ENCODE measurements around the gene PRDM10.

PRDM10 gene

DNA sequence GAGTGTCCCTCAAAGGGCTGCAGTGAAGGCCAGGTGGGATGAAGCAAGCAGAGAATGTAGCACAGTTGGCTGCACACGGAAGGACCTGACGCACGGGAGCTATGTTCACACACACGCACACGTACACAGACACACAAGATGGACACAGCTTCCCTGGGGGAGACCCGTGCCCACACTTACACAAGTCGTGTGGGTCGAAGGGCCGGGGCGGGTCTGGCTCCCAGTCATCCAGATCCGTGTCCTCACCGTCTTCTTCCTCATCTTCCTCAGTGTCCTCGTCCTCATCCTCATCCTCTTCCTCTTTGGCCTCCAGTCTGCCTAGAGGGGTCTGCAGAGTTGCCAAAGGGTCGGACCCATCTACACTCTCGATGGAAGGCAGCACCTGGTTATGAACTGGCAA, 55.7 kb downstream of the PRDM10 start:
- no peak for DNase-seq (ENCODE audit: low read depth)

DNA sequence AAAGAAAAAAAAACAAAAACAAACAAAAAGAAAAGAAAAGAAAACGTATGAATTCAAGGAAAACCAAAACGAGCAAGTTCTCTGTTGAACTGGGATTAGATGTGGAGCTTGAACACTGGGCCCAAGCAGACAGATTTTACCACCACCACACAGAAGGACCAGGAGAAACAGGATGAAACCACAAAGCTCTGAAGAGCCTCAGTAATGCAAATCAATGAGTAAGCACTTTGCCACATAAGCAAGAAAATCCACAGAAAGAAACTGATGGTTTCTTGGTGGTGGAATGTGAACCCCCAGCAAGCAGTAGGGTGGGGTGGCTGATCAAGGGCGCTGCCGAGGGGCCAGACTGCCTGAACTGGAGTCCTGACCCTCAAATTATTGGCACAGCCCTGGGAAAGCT, 56.4 kb downstream of the PRDM10 start:
- DNase-seq (ENCODE audit: low read depth), result no peak

DNA sequence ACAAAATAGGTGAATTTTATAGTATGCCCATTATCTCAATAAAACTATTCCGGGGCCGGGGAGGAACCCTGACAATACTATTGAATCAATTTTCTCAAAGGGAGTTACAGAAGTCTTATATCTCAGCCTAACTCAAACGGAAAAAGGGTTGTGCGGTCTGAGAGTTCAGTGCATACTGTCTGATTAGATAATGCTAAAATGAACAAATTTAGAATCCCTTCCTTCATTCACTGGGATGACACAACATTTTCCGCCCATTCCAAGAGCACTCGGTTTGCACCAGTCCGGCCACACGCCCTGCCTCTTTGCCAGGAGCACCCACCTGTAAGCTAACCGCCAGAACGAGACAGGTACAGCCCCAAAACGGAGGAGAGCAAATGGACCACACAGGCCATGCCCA, 57.3 kb downstream of the PRDM10 start:
- DNase-seq (ENCODE audit: low read depth), result no peak

DNA sequence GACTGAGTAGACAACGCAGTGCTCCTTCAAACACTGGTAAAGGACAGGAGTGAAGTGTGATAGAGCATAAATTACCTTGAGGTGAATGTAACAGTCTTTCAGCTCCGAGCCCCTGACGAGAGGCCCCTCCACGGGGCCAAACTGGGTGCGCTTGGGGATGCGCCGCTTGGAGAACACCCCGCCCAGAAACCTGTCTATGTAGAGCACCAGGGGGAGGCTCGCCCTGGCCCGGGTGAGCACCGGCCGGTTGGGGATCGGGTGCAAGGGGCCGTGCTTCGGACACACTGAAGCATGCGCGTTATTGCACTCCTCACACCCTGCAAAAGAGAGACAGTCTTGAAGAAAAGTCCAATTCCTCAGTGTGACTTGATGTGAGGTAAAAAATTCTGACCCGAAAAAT, 57.9 kb downstream of the PRDM10 start:
- no peak for DNase-seq (ENCODE audit: low read depth)

DNA sequence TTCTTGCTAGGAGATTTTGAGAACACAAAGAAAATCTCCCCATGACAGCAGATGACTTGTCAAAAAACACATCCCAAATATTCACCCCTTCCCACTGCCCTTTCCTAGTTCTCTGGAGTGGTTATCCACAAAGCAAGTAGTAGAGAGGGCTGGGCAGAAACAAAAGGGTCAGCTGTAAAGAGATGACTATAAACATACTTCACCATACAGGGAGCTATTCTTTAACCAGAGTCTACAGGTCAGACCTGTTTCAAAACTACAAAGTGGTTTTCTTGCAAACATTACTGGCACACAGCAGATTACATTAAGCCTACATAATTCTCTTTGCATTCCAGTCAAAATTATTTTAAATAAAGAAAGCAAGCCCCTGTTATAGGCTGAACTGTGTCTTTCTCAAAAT, 59.6 kb downstream of the PRDM10 start:
- no peak for DNase-seq (ENCODE audit: low read depth)

DNA sequence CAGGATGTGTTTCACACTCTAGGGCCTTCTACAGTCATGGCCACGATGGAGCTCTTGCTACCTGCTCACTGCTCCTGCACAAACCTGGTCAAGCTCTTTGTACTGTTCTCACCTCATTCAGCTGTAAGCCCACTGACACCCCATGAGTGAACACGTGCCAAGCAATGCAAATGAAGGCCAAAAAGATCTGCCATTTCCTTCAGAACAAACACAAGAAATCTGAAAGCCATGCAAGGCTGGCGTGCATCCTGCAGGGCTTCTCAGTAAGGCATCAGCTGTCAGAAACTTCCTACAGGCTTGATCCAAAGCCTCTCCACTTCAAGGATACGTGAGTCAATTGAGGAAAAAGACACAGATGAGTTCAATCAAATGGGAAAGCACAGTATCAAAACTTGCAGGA, 63.1 kb downstream of the PRDM10 start:
- no peak for DNase-seq (ENCODE audit: low read depth)

DNA sequence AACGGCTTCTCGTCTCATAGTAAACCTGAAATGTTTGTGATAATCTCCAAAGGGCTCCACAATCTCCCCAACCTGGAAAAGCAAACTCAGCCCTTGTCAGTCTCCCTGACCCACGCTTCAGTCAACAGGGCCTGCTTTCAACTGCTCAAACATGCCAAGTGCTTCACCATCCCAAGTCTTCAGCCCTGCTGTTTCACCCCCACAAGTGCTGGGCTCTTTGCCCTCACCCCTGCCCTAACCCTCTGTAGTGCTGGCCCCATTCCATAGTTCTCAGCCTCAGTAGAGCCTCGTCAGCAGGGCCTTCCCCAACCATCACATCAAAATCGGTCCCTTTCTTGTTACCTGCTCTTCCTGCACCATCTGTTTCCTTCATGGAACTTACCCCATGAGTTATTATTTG, 63.9 kb downstream of the PRDM10 start:
- no peak for DNase-seq (ENCODE audit: low read depth)

DNA sequence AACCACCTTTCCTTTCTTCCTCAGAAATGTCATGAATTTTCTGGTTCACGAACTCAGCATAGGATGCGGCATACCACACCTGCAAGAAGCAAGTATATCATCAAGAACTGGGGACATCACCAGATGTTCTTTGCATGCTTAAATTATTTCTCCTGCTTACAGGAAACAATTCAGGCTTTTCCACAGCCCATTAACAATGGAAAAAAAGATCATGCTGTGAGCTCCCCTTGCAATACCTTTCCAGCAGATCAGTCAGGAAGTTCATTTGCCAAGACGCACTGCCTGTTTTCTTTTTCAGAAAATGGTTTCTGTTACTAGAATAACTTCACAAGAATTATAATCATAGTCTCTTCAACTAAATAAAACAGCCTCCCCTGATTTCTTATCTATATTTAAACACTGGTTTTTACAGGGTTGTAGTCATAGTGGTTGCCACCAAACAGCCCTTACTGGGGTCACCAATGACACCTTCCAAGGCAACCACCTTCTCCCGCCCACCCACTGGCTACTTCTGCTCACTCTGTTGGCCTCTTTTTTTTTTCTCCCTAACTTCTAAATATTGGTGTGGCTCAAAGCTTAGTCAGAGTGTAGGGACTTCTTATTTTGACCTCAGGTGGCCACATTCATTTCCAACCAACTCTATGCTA, 64.9 kb downstream of the PRDM10 start:
- no peak for DNase-seq (ENCODE audit: low read depth)

DNA sequence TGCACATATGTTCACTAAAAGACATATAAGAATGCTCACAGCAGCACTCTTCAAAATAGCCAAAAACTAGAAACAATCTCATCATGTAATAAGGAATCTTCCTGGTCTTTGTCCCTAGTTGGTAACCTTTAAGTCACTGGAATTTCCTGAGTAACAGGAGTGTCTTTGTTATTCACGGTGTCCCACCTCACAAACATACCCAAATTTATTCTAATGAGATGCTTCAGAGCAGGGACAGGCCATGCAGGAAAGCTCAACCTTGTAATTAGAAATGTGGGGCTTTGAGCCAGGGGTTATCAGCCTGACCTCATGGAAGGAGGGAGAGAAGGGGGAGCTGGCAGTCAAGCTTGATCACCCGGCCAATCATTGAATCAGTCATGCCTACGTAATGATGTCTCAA, 66.9 kb downstream of the PRDM10 start:
- no peak for DNase-seq (ENCODE audit: low read depth)

DNA sequence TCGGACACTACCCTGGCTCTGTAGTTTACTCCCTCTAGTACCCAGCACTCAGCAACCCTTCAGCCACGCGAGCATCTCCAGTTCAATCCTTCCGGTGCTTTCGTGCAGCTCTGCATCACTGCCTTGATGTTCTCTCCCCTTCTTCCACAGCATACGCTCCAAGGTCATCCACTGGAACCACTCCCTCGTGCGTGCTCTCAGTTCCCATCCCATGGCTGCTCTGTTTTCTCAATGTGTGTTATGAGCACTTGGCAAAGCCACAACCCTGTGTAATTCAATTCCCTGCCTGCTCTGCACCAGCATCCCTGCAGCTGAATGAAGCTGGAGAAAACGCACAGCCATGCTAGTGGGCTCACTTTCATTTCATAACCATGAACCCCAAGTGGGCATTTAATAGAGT, 68.7 kb downstream of the PRDM10 start:
- no peak for DNase-seq (ENCODE audit: low read depth)

DNA sequence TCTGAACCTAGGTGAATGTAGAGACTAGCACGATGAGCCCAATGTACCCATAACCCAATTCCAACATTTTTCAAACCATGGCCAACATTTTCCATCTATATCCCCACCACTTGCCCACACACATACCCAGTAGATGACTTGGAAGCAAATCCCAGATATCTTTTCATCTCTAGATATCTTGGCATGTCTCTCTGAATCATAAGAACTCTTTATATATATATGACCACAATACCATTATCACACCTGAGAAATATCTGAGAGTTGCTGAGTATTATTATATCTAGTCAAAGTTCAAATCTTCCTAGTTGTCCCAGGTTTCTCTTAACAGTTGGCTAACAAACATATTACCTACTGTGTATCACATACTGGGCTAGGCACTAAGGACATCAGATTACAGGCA, 69.4 kb downstream of the PRDM10 start:
- no peak for DNase-seq (ENCODE audit: low read depth)

DNA sequence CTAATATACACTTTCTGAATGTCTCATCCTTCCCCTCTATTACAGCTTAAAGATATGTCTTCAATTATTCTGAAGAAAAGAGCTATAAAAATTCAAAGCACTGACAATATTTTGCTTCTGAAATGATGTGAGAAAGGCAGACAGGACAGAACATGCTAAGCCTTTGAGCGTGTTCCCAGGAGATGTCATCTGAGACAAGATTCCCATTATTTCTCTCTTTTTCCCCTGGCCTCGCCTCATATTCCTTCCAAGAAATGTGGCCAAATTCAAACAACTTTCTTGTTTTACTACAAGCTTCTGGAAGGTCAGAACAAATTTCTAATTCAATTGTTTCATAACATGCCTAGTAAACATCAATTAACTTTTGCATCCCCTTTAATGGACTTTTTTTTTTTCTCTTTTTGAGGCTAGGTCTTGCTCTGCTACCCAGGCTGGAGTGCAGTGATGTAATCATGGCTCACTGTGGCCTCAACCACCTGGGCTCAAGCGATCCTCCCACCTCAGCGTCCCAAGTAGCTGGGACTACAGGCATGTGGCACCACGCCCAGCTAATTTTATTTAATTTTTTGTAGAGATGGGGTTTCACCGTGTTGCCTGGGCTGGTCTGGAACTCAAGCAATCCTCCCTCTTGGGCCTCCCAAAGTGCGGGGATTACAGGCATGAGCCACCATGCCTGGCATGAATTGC, 70.1 kb downstream of the PRDM10 start:
- DNase-seq (ENCODE audit: low read depth), result no peak

DNA sequence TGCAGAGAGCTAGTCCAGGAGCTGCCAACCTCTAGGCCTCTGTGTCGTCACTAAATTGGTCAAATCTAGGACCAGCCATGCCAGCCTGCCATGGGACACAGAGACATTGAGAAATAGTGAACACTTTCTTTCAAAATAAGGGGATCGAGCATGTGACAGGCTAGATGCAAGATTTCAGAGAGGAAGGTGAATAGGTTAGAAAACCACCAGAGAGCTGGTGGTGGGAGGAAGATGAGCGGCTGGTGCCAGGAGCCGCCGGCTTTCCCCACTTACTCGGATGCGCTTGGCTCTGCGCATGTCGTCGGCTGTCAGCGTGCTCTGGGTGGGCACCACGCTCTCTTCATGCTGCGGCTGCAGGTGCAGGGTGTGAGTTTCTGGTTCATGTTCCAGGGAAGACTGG, 71.9 kb downstream of the PRDM10 start:
- no peak for DNase-seq (ENCODE audit: low read depth)

DNA sequence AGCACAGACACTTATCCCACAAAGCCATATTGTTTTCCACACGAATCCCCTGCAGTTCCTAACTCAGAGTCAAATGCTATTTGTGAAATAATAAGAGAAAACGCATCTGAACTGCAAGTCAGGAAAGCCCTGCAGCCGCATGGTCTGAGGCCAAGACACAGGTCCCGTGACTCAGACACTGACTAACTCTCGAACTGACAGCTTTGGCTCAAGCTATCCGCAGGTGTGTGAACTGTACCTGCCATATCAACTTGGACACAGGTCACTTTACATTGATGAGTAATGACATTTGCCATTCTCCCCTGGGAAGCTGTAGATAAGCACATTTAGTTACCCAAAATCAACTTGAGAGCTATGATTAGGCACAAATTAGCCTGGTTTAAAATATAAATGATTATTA, 72.3 kb downstream of the PRDM10 start:
- DNase-seq (ENCODE audit: low read depth), result no peak

DNA sequence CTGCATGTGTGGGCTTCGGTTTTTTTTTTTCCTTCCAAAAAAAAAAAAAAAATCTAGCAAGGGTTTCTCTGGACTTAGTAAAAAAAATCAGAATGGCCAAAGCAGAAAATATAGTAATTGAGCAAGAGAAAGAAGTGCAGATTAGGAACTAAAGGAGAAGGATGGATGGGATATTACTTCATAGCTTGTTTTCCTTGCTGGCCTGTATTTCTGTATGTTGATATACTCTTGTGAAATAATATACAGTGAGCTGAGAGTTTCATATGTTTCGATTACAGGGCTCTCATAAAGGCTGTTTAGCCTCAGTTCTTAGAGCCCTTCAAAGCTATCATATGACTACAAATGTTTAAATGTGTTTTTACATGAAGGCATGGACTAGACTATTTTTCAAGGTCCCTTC, 72.9 kb downstream of the PRDM10 start:
- no peak for DNase-seq (ENCODE audit: low read depth)

DNA sequence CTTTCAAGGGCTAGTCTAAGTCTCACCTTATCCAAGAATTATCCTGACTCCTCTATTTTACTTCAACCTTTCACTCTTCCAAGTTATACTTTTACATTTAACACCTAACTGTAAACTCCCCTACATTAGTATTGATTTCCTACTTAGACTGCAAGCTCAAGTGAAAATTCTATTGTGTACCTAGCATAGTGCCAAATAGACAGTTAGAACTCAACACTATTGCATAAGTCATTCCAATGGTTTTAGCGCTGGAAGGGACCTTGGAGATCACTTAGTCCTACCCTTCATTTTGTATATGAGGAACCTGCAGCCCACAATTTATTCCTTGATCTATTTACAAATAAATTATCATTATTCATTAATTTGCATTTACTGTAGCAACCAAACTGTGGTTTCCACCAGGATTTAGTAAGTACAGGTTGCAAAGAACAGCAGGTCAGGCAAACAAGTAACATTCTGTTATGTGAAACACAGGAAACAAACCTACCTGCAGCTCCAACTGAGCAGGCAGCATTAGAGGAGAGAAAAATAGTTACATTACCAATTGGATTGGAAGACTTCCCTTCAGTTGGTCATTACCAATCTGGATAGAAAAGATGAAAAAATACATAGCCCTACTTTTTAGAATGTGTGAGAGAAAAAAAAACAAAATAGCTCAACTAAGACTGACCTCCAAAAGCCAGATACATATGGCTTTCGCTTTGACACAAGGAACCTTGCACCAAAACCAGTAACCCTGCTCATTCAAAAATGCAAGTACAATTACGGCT, 73.5 kb downstream of the PRDM10 start:
- DNase-seq (ENCODE audit: low read depth), result no peak

DNA sequence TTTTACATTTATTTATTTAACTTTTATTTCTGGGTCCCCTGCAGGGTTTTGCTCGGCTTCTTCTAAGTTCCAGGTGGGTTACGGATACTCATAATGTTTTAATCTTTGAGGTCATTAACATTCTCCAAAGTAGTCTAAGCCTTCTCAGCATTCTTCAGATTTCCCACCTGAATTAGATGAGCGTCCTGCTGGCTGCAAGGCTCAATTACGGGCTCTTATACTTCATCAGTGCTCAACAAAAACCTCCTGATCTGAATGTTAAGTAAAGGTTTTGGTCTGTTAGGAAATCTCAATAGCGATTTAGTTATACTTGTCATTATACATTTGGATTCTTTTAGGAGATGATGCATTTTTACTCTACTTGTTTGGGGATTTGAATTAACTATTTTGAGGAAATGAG, 80.0 kb downstream of the PRDM10 start:
- no peak for DNase-seq (ENCODE audit: low read depth)

DNA sequence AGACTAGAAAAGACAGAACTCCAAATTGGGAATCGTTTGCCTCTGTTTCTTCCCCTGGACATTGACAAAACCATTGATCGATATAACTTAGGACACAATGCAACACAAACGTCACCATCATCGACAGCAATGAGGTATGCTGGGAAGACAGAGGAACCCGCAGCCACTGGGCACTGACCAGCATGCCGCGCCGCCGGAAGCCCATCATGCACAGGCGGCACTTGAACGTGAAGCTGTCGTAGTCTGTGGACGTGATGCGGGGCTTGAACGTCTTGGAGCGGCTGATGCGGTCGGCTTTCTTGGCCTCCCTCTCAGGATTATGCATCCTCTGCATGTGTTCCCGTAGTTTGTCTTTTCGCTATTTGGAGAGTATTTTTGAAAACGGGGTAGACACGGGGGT, 84.3 kb downstream of the PRDM10 start:
- no peak for DNase-seq (ENCODE audit: low read depth)

DNA sequence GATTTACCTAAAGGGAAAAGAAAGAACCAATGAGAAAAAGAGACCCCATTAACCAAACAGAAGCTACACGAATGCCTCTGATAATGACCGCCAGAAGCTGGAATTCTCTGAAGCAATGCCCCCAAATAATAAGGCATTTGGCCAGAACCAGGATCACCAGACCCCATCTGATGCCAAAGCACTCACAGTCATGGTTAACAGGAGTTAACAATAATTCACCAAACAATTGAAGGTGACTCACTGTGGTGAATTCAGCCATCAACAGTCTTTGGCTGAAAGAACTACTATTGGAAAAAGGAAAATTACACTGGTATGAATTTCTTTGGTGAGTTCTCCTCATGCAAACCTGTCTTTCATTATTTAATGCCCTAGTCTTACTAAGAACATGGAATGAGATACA, 85.4 kb downstream of the PRDM10 start:
- DNase-seq (ENCODE audit: low read depth), result no peak

DNA sequence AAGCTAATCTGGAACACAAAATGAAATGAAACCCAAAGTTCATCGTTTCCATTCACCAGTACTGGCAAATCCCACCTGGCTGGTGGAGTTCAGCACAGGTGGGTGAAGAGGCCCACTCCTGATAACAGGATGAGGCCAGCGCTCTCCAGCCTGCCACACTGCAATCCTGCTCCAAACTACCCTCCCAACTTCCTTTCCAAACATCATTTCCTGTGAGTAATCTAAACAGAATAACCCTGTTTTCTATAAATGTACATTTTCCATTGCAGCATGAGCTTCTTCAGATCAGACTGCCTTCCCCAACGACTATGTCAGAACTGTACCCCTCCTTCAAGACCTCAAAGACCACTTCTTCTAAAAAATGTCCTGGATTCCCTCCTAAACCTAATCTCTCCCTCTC, 91.3 kb downstream of the PRDM10 start:
- no peak for DNase-seq (ENCODE audit: low read depth)

DNA sequence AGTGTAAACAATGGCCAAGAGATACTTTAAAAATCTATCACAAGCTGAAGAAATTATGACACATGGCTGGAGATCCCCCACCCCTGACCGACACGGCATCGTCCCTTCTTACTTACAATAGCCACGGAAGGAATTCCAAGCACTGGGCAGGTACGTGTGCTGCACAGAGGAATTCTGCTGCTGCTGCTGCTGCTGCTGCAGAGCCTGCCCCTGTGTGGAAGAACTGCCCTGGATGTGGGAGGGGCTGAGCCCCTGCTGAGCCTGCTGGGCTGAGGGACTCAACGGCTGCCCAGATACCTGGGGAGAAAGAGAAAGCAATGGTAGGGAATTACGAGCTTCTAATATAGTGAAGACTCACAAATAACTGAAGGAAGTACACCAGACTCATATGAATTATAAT, 92.3 kb downstream of the PRDM10 start:
- no peak for DNase-seq (ENCODE audit: low read depth)

DNA sequence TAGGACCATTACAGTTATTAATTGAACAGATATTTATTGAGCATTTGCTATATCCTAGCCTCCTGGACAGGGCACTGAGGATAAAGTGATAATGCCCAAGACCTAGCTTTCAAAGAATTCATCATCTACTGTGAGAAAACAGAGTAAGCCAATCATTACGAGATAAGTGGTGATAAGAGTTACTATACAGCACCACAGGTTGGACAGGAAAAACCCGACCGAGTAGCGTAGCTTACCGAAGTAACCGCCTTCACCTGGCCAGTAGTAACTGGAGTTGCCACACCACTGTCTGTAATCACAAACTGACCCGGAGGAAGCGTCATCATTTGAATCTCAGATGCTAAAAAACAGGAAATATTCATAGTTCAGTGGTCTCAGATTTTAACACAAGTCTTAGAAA, 97.2 kb downstream of the PRDM10 start:
- DNase-seq (ENCODE audit: low read depth), result no peak

DNA sequence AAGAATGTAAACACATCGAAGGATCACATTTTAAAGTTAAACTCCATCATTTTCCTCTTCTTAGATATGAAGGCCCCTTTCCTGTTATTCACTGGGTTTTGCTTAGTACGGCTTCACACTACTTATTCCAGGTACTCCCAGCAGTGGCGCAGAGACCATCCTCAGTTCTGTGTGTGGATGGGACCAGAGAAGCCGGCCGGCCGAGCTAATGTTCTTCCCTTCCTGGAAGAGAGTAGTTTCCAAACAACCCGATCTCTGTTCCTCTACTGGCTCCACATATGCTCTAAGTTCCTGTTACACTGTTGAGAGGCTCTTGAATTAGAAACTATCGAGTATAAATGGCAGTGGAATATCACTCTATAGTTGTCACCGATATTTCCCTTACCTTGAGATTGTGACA, 106.6 kb downstream of the PRDM10 start:
- DNase-seq (ENCODE audit: low read depth), result no peak

Measured in activated T-cell treated with anti-CD3 and anti-CD28 coated beads for 48 hours (primary cell).